GM19455 (cell line): Measurements from ENCODE around the gene MAP3K10.

Experiments used
- ATAC-seq: cut with Tn5 transposase; IDR thresholded peaks from one replicate; pipeline ENCODE4 v1.9.1; 2021; ENCODE audit not compliant: unreplicated experiment

MAP3K10 gene

GRCh38 chr19:40247735-40248262 is 56.6 kb downstream of the MAP3K10 start:
- no peak for ATAC-seq

GRCh38 chr19:40249201-40249600 is 58.0 kb downstream of the MAP3K10 start:
- no peak for ATAC-seq

GRCh38 chr19:40249781-40250180 is 58.6 kb downstream of the MAP3K10 start:
- no peak for ATAC-seq

- no peak for ATAC-seq
Observed at GRCh38 chr19:40251244-40251643, 60.0 kb downstream of the MAP3K10 start.

GRCh38 chr19:40251991-40252390 is 60.8 kb downstream of the MAP3K10 start:
- ATAC-seq = no peak

GRCh38 chr19:40252395-40252794 is 61.2 kb downstream of the MAP3K10 start:
- no peak for ATAC-seq

GRCh38 chr19:40253611-40254092 is 62.4 kb downstream of the MAP3K10 start:
- no peak for ATAC-seq

- ATAC-seq = no peak
Observed at GRCh38 chr19:40254714-40255418, 63.6 kb downstream of the MAP3K10 start.

GRCh38 chr19:40255619-40256166 is 64.5 kb downstream of the MAP3K10 start:
- ATAC-seq = no peak

GRCh38 chr19:40256512-40256911 is 65.3 kb downstream of the MAP3K10 start:
- ATAC-seq = no peak

GRCh38 chr19:40257096-40257517 is 65.9 kb downstream of the MAP3K10 start:
- no peak for ATAC-seq

- ATAC-seq = no peak
Observed at GRCh38 chr19:40261631-40262030, 70.4 kb downstream of the MAP3K10 start.

GRCh38 chr19:40262422-40262821 is 71.2 kb downstream of the MAP3K10 start:
- ATAC-seq = no peak

GRCh38 chr19:40263440-40264313 is 72.5 kb downstream of the MAP3K10 start:
- ATAC-seq = no peak

GRCh38 chr19:40264314-40265054 is 73.3 kb downstream of the MAP3K10 start:
- no peak for ATAC-seq
